ENCODE measurements around the gene DCAF6.

The DCAF6 gene

DNA sequence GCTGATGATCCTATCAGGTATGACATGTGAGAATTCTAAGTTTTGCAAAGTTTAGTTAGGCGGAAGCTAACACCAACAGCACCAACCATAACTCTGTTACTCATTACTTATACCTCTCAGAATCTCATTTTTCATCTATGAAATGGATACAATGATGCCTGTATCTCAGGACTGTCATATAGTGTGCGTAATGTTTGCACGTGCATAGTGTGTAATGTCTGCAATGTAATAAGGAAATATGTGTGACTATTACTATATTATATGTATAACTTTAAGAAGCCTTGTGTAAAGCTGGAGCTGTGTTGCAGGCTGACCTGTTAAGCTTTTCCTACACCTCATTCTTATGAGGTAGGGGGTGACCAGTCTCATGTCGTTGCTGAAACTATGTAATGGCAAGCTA is 35.6 kb upstream of the DCAF6 start:
- no peak overlapping the region for H3K4me3 ChIP-seq (ENCODE audit: low read depth, low read length)
- TF ChIP-seq CTCF (IDR thresholded peaks at IDR 0.05; ENCODE audit: low read depth, low read length, missing control alignments), result no peak
- DNase-seq (ENCODE audit: low read depth), result no peak

DNA sequence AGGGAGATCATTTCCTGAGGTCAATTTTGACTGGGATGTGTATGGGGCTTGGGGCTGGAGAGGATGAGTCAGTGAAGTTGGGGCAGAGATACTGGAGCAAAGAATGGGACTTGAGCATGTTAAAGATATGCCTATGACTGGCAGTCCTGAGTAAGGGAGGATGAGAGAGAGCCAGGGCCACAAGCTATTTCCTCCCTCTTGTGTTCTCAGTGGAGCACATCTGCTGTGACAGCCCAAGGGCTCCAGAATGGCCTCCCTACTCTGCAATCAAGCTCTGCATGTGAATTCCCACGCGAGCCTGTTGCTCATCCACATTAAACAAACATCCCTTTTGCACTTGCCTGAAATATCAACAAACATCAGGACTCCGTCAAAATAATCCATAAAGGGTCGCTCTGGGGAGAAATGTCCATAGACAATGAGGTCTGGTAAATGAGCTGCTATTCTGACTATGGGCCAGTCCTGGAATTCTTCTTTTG is 31.8 kb upstream of the DCAF6 start:
- H3K4me3 ChIP-seq (ENCODE audit: low read depth, low read length), result no peak overlapping the region
- no peak for DNase-seq (ENCODE audit: low read depth)
- no peak for TF ChIP-seq CTCF (IDR thresholded peaks at IDR 0.05; ENCODE audit: low read depth, low read length, missing control alignments)

GRCh38 chr1:167905182-167905581 is 31.3 kb upstream of the DCAF6 start:
- no peak overlapping the region for H3K4me3 ChIP-seq (ENCODE audit: low read depth, low read length)
- no peak for TF ChIP-seq CTCF (IDR thresholded peaks at IDR 0.05; ENCODE audit: low read depth, low read length, missing control alignments)
- no peak for DNase-seq (ENCODE audit: low read depth)

- TF ChIP-seq CTCF (IDR thresholded peaks at IDR 0.05; ENCODE audit: low read depth, low read length, missing control alignments), result no peak
- DNase-seq (ENCODE audit: low read depth), result no peak
- H3K4me3 ChIP-seq (ENCODE audit: low read depth, low read length), result no peak overlapping the region
Measured at GRCh38 chr1:167905671-167906070, 30.8 kb upstream of the DCAF6 start.

DNA sequence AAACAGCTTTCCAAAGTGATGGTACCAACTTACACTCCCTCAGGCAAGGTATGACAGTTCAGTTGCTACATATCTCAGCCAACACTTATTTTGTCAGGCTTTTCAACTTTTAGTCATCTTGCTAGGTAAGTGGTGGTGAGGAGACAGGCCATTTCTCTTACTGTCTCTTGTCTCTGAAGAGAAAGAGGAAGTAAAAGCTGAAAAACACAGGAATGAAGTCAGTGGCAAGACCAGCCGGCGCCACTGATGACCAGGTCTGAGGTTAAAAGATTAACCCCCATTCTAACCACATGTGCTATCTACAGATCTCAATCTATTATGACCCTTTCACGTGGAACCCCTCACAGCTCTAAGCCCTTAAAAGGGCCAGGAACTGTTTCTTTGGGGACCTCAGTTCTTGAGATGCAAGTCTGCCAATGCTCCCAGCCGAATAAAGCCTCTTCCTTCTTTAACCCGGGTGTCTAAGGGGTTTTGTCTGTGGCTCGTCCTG is 26.7 kb upstream of the DCAF6 start:
- no peak for DNase-seq (ENCODE audit: low read depth)
- no peak overlapping the region for H3K4me3 ChIP-seq (ENCODE audit: low read depth, low read length)
- TF ChIP-seq CTCF (IDR thresholded peaks at IDR 0.05; ENCODE audit: low read depth, low read length, missing control alignments), result no peak

- no peak overlapping the region for H3K4me3 ChIP-seq (ENCODE audit: low read depth, low read length)
- TF ChIP-seq CTCF (IDR thresholded peaks at IDR 0.05; ENCODE audit: low read depth, low read length, missing control alignments), result no peak
- no peak for DNase-seq (ENCODE audit: low read depth)
Measured at GRCh38 chr1:167910530-167910929, 26.0 kb upstream of the DCAF6 start.

DNA sequence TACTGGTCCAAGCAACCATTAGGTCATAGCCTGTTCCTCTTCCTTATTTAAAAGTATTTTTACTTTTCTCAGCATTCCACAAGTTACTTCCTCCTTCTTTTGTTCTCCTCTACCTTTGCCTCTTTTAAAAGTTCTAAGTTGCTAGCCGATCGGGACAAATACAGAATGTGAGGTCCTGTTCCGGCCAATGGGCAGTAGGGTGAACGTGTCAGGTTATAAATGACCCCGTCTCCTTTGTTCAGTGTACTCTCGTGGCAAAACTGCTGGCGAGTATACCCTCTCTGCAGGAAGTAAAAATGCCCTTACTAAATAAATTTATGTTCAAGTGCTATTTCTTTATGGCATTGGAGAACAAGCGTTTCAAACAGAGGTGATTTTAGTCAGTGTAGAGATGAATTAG is 25.1 kb upstream of the DCAF6 start:
- DNase-seq (ENCODE audit: low read depth), result no peak
- TF ChIP-seq CTCF (IDR thresholded peaks at IDR 0.05; ENCODE audit: low read depth, low read length, missing control alignments), result no peak
- H3K4me3 ChIP-seq (ENCODE audit: low read depth, low read length), result no peak overlapping the region

Data from GM12864 (cell line).